Uterus (tissue), 2 donors: Measurements from ENCODE around the gene KCNMA1.

Source experiments
- CTCF ChIP-seq, 4 experiments: fragments of 200-600 bp in 2 of 4; fragments of 450-650 bp in 2 of 4; sonication (generic) in 2 of 4; IDR thresholded peaks; one replicate each; pipeline ENCODE4 v1.5.1; 2016 to 2019; ENCODE audit warnings: antibody characterized with exemption in 4 of 4, mild to moderate bottlenecking in 2 of 4, moderate library complexity in 1 of 4
- POLR2A ChIP-seq, 2 donors: fragments of 450-650 bp; IDR thresholded peaks; one replicate each; pipeline ENCODE4 v1.6.1; 2016; ENCODE audit warnings: antibody characterized with exemption in 2 of 2, mild to moderate bottlenecking in 1 of 2, moderate library complexity in 1 of 2

- TF ChIP-seq POLR2A (IDR thresholded peaks at IDR 0.05) = no peak
- TF ChIP-seq CTCF (IDR thresholded peaks at IDR 0.05) = no peak
These were observed 682.8 kb downstream of the KCNMA1 start for GRCh38 chr10:76954838-76955237.
